VCaP (cell line): ENCODE results near the gene RNF31.

Source experiments
- H3K27ac ChIP-seq: fragments of 450-650 bp; 2 replicates; pipeline ENCODE4 v1.5.1; 2017
- TF ChIP-seq, protein P1 (sequence below): fragments of 450-650 bp; conservative IDR thresholded peaks from 2 replicates; pipeline ENCODE4 v1.5.1; 2017; ENCODE audit warnings: mild to moderate bottlenecking, moderate library complexity

Gene RNF31

DNA sequence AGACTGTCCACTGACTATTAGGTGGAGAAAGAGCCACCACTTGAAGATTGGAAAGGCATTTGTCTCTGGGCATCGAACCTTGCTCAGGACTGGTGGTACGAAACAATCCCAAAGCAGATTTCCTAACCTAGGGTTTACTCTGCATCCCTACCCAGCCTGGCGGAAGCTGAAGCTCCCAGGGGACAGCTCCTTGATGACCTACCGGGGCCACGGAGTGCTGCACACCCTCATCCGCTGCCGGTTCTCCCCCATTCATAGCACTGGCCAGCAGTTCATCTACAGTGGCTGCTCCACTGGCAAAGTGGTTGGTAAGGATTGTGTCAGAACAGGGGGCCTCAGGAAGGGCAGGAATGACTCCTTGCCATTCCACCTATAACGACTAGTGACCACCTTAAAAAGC lies 26.1 kb upstream of the RNF31 start:
- H3K27ac ChIP-seq: no peak overlapping the region
- TF ChIP-seq, protein P1, sequence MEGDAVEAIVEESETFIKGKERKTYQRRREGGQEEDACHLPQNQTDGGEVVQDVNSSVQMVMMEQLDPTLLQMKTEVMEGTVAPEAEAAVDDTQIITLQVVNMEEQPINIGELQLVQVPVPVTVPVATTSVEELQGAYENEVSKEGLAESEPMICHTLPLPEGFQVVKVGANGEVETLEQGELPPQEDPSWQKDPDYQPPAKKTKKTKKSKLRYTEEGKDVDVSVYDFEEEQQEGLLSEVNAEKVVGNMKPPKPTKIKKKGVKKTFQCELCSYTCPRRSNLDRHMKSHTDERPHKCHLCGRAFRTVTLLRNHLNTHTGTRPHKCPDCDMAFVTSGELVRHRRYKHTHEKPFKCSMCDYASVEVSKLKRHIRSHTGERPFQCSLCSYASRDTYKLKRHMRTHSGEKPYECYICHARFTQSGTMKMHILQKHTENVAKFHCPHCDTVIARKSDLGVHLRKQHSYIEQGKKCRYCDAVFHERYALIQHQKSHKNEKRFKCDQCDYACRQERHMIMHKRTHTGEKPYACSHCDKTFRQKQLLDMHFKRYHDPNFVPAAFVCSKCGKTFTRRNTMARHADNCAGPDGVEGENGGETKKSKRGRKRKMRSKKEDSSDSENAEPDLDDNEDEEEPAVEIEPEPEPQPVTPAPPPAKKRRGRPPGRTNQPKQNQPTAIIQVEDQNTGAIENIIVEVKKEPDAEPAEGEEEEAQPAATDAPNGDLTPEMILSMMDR: no peak

DNA sequence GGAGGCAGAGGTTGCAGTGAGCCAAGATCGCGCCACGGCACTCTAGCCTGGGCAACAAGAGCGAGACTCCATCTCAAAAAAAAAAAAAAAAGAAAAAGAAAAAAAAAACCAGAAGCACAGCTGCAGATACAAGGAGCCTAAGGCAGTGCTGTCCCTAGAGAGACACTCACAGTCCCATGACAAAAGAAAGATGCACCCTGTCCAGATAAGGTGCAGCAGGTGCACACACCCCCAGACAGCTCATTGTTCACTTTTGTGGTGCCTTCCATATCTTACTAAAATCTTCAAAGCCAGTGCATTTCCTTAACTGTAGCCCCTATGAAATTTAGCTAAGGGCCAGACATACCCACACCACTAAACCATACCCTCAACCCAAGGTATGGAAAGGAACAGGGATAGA lies 24.9 kb upstream of the RNF31 start:
- TF ChIP-seq, protein P1: no peak
- no peak overlapping the region for H3K27ac ChIP-seq

DNA sequence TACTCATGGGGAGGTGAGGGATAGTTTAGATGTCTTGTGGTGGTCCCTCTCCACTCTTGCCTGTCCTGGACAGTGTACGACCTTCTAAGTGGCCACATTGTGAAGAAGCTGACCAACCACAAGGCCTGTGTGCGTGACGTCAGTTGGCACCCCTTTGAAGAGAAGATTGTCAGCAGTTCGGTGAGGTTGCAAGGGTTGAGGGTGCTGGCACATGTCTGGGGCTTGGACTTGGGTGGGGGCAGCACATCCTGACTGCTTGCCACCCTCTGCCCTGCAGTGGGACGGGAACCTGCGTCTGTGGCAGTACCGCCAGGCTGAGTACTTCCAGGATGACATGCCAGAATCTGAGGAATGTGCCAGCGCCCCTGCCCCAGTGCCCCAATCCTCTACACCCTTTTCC lies 24.4 kb upstream of the RNF31 start:
- TF ChIP-seq, protein P1: no peak
- H3K27ac ChIP-seq: no peak overlapping the region

DNA sequence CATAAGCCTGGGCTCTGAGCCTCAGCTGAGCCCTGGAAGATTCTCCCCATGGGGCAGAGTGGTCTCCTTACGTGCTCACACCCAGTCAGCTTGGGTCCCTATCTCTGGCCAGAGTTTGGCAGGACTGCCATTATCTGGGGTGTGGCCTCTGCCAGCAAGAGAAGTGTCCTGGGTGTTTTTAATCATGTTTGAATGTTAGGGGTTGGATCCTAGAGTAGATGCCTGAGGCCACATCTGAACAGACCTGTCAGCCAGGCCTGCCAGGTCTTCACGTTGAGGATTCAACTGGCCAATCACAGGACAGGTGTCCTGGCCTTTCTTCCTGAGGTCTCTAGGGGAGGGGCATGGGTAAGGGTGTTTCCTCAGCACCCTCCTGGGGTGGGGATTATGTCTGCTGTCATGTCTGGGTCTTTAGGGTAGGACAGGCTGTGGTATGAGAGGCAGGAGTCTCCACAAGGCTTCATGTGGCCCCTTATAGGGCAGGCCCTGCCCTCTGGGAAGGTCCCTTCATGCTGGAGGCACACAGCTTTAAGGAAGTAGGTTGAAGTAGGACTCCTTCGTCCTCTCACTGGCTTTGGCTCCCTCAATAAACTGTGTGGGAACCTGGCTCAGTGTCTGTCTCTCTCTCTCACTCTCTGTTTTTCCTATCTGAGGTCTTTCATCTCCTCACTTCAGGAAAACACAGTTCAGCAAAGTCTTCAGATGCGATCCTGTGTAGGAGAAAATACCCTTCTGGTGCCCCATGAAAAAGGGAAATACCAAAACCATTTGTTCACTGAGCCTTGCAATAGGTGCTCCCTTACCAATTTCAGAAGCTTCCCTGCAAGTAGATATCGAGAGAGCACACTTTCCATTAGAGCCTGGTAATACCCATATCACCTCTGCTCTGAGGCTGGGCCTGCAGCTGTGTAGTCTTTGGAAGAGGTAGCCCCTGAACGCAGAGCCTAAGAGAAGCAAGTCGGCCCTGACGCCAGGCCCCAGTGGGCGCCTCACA lies 23.6 kb upstream of the RNF31 start:
- no peak overlapping the region for H3K27ac ChIP-seq
- TF ChIP-seq, protein P1: no peak

DNA sequence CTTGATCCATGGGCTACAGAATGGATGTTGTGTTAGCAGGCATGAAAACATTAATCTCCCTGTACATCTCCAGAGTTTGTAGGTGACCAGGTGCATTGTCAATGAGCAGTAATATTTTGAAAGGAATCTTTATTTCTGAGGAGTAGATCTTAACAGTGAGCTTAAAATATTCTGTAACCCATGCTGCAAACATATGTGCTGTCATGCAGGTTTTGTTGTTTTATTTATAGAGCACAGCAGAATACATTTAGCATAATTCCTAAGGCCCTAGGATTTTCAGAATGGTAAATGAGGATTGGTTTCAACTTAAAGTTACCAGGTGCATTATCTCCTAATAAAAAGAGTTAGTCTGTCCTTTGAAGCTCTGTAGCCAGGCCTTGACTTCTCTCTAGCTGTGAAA lies 20.4 kb upstream of the RNF31 start:
- TF ChIP-seq, protein P1: no peak
- H3K27ac ChIP-seq: no peak overlapping the region

DNA sequence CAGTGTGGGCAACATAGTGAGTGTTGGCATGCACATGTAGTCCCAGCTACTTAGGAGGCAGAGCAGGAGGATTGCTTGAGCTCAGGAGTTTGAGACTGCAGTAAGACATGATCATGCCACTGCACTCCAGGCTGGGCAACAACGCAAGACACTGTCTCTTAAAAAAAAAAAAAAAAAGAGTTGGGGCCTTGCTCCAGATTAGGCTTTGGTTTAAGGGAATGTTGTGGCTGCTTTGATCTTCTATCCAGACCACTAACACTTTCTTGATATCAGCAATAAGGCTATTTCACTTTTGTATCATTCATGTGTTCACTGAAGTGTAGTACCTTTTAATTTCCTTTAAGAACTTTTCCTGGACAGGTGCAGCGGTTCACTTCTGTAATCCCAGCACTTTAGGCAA lies 19.6 kb upstream of the RNF31 start:
- H3K27ac ChIP-seq: no peak overlapping the region
- TF ChIP-seq, protein P1: no peak

DNA sequence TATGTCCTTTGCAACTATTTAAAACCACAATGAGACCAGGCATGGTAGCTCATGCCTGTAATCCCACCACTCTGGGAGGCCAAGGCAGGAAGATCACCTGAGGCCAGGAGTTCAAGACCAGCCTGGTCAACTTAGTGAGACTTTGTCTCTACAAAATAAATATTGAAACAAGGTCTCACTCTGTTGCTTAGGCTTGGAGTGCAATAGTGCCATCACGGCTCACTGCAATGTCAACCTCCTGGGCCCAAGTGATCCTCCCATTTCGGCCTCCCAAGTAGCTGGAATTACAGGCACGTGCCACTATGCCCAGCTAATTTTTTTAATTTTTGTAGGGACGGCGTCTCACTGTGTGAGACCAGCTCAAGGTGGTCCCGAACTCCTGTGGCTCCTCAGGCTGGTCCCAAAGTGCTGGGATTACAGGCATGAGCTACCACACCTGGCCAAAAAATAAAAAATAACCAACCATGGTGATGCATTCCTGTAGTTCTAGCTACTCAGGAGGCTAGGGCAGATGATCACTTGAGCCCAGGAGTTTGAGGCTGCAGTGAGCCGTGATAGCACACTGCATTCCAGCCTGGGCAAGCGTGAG lies 17.8 kb upstream of the RNF31 start:
- no peak overlapping the region for H3K27ac ChIP-seq
- TF ChIP-seq, protein P1: no peak
